AG09309 (cell line): ENCODE data around the gene SLX9.

Experiments
- DNase-seq: peaks from one replicate; pipeline ENCODE4 v3.0.0-alpha.2; 2010; ENCODE audit warnings: low read depth
- H3K4me3 ChIP-seq: 2 replicates; pipeline ENCODE4 v1.5.1; 2011; ENCODE audit warnings: mild to moderate bottlenecking, low read depth, low read length, moderate library complexity; ENCODE audit not compliant: control insufficient read depth
- TF ChIP-seq, protein P1 (sequence below): IDR thresholded peaks from 2 replicates; pipeline ENCODE4 v1.5.1; 2011; ENCODE audit warnings: mild to moderate bottlenecking, low read depth, low read length, inconsistent platforms; ENCODE audit not compliant: insufficient read depth, control insufficient read depth; ENCODE audit errors: missing control alignments

SLX9 gene

DNA sequence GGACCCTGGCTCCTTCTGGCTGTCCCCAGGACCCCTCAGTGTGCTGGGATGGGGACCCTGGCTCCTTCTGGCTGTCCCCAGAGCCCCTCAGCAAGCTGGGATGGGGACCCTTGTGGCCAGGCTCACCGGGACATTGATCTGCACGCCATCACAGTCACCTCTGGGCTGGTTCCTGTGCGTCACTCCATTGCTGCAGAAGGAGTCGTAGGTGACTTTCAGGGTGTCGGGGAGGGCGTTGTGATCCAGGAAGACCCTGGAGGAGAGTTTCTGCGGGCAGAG lies 46.6 kb upstream of the SLX9 start:
- H3K4me3 ChIP-seq: no peak overlapping the region
- DNase-seq: no peak
- TF ChIP-seq, protein P1, sequence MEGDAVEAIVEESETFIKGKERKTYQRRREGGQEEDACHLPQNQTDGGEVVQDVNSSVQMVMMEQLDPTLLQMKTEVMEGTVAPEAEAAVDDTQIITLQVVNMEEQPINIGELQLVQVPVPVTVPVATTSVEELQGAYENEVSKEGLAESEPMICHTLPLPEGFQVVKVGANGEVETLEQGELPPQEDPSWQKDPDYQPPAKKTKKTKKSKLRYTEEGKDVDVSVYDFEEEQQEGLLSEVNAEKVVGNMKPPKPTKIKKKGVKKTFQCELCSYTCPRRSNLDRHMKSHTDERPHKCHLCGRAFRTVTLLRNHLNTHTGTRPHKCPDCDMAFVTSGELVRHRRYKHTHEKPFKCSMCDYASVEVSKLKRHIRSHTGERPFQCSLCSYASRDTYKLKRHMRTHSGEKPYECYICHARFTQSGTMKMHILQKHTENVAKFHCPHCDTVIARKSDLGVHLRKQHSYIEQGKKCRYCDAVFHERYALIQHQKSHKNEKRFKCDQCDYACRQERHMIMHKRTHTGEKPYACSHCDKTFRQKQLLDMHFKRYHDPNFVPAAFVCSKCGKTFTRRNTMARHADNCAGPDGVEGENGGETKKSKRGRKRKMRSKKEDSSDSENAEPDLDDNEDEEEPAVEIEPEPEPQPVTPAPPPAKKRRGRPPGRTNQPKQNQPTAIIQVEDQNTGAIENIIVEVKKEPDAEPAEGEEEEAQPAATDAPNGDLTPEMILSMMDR: no peak

DNA sequence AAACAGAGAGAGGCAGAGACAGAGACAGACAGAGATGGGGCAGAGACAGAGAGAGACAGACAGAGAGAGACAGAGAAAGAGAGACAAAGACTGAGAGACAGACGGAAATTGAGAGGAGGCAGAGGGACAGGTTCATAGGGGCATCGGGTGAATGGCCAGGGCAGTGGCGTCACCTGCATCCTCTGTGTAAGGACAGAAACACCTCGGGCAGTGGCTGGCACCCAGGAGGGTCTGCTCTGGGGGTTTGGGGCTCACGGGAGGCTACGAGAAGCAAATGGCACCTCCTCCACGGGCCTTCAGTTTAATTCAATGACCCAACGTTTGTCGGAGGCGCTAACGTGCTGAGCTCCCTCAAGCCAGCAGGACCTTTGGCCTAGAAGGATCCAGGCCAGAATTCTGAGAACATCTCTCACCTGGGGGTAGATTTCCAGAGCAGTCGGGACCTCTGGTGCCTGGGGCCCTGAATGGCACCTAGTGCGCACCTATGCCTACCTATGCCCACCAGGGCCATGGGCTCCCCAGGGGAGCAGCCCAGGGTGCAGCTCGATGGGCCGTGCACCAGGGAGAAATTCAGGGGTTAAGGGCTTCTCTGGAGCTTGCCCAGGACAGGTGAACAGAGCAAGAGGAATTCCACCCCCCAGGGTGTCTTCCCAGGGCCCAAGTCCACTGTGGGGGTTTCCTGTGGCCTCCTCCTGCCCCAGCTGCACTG lies 45.7 kb upstream of the SLX9 start:
- no peak overlapping the region for H3K4me3 ChIP-seq
- TF ChIP-seq, protein P1: no peak
- DNase-seq: no peak

DNA sequence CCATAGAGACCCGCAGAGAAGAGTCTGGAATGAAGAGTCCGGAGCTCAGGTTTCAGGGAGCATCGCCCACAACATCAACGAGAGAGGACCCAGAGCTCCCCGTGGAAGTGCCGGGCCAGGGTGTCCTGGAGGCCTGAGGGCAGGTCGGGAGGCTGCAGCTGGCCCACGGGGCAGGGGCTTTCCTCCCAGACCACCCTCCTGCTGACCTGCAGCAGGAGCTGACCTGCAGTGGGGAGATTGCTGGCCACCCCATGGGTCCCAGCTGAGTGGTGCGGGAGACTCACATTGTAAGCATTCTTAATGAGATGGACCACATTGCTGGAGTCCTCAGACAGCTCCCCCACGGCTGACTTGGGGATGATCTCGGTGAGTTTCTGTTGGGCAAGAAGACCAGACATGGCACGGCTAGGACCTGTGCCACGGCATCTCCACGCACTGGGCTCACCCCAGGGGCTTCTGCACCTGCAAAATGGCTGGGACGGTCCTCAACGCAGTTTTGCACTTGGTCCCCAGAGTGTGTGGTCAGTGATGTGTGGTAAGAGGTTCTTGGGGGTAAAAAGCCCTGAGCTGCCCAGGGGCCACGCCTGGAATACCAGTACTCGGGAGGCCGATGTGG lies 45.0 kb upstream of the SLX9 start:
- DNase-seq: no peak
- H3K4me3 ChIP-seq: no peak overlapping the region

DNA sequence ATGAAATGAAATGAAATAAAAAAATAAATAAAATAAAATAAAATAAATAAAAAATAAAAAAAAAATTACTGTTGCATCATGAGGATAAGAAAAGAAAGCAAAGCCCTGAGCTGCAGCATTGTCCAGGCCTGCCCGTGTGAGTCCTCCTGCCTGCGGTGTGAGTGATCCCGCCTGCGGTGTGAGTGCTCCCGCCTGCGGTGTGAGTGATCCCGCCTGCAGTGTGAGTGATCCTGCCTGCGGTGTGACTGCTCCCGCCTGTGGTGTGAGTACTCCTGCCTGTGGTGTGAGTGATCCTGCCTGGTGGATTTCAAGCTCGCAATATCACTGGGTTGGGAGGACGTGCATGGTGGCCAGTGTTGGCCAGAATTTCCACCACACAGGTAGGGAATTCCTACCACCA lies 44.0 kb upstream of the SLX9 start:
- H3K4me3 ChIP-seq: no peak overlapping the region

More for the DNA sequence above, 45.0 kb upstream of the SLX9 start:
- TF ChIP-seq, protein P1: no peak

DNA sequence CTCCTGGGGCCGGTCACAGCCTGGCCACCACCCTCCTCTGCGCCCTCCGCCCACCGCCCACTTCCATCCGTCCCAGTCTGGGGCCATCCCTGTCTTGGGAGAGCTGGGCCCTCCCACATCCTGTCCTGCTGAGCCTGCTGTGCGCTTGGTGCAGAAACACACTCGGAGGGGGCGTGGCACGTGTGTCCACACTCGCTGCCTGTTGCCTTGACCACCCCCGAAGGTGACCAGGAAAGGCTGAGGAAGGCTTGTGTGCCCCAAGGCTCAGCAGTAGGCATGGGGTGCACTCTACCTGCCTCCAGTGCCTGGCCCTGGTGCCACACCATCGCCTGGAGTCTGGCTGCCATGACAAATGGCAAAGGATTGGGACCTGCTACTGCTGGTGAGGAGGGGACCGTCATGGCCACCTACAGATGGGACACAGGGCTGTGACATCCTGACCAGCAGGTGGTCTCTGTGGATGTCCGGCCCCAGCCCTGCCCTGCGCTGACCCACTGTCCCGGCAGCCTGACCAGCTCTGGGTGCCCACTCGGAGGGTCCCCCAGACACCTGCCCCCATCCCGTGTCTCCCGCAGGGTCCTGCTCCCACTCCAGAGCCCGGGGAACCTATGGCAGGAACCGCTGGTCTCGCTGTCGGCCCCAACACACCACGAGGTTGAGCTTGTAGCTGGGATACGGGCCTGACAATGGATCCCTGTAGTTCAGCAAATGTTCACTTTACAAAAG lies 43.1 kb upstream of the SLX9 start:
- no peak for DNase-seq
- TF ChIP-seq, protein P1: no peak
- H3K4me3 ChIP-seq: no peak overlapping the region

More for the DNA sequence above, 44.0 kb upstream of the SLX9 start:
- TF ChIP-seq, protein P1: no peak
- DNase-seq: no peak

DNA sequence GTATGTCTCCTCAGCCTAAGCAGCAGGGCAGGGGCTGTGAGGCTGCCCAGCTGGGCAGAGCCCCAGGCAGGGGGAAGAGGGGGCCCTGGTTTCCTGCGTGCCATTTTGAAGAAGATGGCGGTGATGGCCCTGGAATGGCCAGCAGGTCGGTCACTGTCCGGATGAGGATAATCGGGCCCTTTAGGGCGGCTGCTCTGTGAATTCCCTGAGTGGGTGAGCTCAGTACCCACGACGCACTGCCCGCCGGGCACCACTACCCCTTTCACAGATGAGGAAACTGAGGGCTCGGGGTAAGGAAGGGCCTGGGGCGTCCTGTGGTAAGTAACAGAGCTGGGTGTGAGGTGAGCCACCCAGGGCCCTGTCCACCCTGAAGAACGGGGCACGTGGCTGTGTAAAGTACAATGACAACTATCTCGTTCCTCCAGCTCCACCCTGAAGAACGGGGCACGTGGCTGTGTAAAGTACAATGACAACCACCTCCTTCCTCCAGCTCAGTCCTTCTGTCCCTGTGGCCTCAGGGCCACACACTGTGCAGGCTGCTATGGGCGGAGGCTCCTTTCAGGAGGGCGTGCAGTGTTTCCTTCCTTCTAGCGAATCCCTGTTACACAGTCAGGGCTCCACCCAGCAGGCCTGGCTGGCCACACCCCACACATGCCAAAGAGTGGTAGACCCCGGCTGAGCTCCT lies 42.4 kb upstream of the SLX9 start:
- no peak overlapping the region for H3K4me3 ChIP-seq
- TF ChIP-seq, protein P1: no peak
- DNase-seq: no peak
